HG02943 (cell line): ENCODE results near the gene NUP62CL.
"Not testable (repeated sequence)": the region's sequence is repeated elsewhere in the genome, so short reads cannot be mapped to it uniquely, and the experiment has no call there.

ENCODE experiments used
- ATAC-seq: cut with Tn5 transposase; IDR thresholded peaks from one replicate; pipeline ENCODE4 v1.9.1; 2021; ENCODE audit warnings: mild to moderate bottlenecking, low read depth, moderate library complexity; ENCODE audit not compliant: unreplicated experiment

The NUP62CL gene, protein sequence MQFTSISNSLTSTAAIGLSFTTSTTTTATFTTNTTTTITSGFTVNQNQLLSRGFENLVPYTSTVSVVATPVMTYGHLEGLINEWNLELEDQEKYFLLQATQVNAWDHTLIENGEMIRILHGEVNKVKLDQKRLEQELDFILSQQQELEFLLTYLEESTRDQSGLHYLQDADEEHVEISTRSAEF

GRCh38 chrX:107205770-107206696 lies at the start of gene NUP62CL, which contains the start of gene DNAAF6:
NUP62CL (minus strand) TSS chrX:107206433; CDS start chrX:107175146, 31,287 bp downstream.
DNAAF6 (plus strand) TSS chrX:107206611; CDS start chrX:107212876, 6,265 bp downstream.
- peak; percentile 86 for ATAC-seq

DNA sequence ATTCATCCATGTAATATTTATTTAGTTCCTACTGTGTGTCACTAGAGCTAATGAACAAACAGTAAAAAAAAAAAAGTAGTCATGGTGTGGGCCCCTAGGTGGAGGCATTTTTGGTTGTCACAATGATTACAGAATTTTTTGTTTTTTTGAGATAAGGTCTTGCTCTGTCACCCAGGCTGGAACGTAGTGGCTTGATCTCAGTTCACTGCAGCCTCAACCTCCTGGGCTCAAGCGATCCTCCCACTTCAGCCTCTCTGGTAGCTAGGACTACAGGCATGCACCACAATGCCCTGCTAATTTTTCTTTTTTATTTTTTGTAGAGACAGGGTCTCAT lies 22.2 kb upstream of the NUP62CL start:
- ATAC-seq = no peak

GRCh38 chrX:107227780-107228485 lies 21.7 kb upstream of the NUP62CL start:
- no peak for ATAC-seq

DNA sequence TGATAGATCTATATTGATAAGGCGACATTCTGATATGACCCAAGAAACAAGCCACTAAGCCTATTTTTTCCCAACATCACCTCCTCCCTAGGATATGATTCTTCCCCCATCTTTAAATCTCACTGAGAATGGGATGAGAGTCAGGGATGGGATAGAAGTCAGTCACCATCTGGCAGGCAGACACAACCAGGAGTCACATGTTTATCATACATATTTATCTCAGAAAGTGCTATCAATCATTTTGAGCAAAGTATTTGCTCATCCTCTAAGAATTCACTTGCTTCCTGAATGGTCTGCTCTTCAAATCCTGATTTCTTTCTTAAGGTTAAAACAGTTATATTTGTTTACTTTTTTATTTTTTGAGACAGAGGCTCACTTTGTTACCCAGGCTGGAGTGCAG lies 20.5 kb upstream of the NUP62CL start:
- no peak for ATAC-seq

- no peak for ATAC-seq
These were observed 7.2 kb upstream of the NUP62CL start for GRCh38 chrX:107213477-107213876.

GRCh38 chrX:107207943-107208342 lies 1.7 kb upstream of the NUP62CL start:
- ATAC-seq = no peak

DNA sequence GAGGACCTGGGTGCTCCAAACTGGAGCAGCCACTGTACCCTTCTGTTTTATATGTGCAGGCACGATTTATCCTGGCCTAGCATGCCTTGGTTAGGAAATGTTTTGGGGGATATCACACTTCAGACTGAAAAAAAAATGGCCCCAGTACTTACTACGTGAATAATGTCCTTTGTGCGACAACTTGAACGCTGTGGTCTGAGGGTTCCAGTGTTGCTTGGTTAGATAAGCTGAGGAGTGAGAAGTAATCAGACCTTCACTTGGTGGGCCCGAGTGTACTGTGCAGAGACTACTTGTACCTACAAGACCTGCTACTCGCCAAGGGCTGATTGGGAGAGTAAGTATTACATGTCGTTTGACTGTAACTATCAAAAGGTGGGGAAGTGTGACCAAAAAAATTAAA lies 856 bp upstream of the NUP62CL start:
- no peak for ATAC-seq

GRCh38 chrX:107206697-107207065 lies 448 bp upstream of the NUP62CL start:
- ATAC-seq = no peak

- ATAC-seq = no peak
These were observed 2.1 kb downstream of the NUP62CL start for GRCh38 chrX:107204068-107204605.

DNA sequence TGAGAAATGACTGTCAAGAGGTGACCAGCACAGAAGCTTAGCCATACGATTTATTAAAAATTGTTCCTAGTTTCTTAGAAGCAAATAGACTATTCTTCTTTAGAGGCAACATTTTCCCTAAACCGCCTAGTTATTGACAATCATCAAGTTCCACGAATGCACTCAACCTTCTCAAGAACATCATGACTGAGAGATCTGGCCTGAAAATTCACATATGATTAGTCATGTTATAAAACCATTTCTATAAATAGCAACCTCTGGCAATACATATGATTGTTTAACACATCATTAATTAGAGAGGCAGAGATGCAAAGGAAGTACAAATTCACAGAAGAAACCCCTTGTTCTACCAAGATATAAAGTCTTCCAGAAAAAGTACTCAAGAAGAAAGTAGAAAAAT lies 6.7 kb downstream of the NUP62CL start:
- no peak for ATAC-seq

GRCh38 chrX:107198074-107198473 lies 8.2 kb downstream of the NUP62CL start:
- ATAC-seq = not testable (repeated sequence)

GRCh38 chrX:107197319-107197718 lies 8.9 kb downstream of the NUP62CL start:
- no peak for ATAC-seq

GRCh38 chrX:107171369-107172102 lies 34.7 kb downstream of the NUP62CL start:
- no peak for ATAC-seq

DNA sequence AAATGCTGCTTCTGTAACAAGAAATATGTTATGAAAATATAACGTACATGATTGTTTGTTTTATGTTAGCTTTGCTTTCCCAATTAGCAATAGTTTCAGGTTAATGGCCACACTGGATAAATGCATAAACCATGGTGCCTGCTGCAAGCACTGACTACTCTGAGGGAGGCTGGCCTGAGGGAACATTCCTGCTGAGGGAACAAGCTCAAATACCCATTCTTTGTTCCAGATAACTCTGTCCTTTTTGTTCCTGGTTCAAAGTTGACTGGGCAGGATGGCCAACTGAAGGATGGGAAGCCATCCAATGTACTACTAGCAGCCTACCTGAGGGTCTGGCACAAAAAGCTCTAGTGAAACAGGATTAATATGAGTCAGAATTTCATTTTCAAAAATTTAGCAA lies 37.5 kb downstream of the NUP62CL start:
- no peak for ATAC-seq

- no peak for ATAC-seq
These were observed 38.0 kb downstream of the NUP62CL start for GRCh38 chrX:107168257-107168656.

- ATAC-seq = no peak
These were observed 38.9 kb downstream of the NUP62CL start for GRCh38 chrX:107167163-107167921.

GRCh38 chrX:107157618-107158017 lies 48.6 kb downstream of the NUP62CL start:
- not testable (repeated sequence) for ATAC-seq

GRCh38 chrX:107155621-107156430 lies 50.4 kb downstream of the NUP62CL start:
- not testable (repeated sequence) for ATAC-seq
